ENCODE data around the gene PRMT9.

- TF ChIP-seq, protein P1, sequence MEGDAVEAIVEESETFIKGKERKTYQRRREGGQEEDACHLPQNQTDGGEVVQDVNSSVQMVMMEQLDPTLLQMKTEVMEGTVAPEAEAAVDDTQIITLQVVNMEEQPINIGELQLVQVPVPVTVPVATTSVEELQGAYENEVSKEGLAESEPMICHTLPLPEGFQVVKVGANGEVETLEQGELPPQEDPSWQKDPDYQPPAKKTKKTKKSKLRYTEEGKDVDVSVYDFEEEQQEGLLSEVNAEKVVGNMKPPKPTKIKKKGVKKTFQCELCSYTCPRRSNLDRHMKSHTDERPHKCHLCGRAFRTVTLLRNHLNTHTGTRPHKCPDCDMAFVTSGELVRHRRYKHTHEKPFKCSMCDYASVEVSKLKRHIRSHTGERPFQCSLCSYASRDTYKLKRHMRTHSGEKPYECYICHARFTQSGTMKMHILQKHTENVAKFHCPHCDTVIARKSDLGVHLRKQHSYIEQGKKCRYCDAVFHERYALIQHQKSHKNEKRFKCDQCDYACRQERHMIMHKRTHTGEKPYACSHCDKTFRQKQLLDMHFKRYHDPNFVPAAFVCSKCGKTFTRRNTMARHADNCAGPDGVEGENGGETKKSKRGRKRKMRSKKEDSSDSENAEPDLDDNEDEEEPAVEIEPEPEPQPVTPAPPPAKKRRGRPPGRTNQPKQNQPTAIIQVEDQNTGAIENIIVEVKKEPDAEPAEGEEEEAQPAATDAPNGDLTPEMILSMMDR (IDR thresholded peaks at IDR 0.05), result no peak
- no peak for TF ChIP-seq POLR2A (IDR thresholded peaks at IDR 0.05)
Measured at GRCh38 chr4:147597561-147597960, 86.4 kb downstream of the PRMT9 start.
